Colonic mucosa (tissue), 4 donors: ENCODE data around the gene SYTL5. TPM values are rescaled to one million over a fixed set of nuclear protein-coding genes. Genes with fewer than 3 reads are reported as not detected.

Source experiments
- DNase-seq: peaks from one replicate; pipeline ENCODE4 v3.0.0-alpha.2; 2020
- H3K27ac ChIP-seq: fragments of 200-600 bp; one replicate; pipeline ENCODE4 v1.8.0; 2021
- H3K27me3 ChIP-seq: fragments of 200-600 bp; one replicate; pipeline ENCODE4 v1.8.0; 2021
- H3K36me3 ChIP-seq: fragments of 200-600 bp; one replicate; pipeline ENCODE4 v1.8.0; 2021
- H3K4me1 ChIP-seq: fragments of 200-600 bp; one replicate; pipeline ENCODE4 v1.8.0; 2021; ENCODE audit warnings: mild to moderate bottlenecking
- H3K4me3 ChIP-seq: fragments of 200-600 bp; one replicate; pipeline ENCODE4 v1.8.0; 2021
- H3K9ac ChIP-seq, 2 donors: one replicate each; pipeline ENCODE4 v1.7.0; 2013; ENCODE audit warnings: control low read depth in 2 of 2, low read depth in 2 of 2, low read length in 2 of 2
- H3K9me3 ChIP-seq: fragments of 200-600 bp; one replicate; pipeline ENCODE4 v1.8.0; 2021
- intact Hi-C: fragments of 100-400 bp; cut with DNase I; formaldehyde crosslinking; loops from one replicate; pipeline ENCODE4 v1.14.1; 2022
- total RNA-seq, 2 donors: library from RNA; stranded (reverse); fragmentation: NEBNext Ultra II Directional in 1 of 2; extraction: Animal tissue kit (Norgen Biotek cat#: 25700) in 1 of 2; gene quantifications; one replicate each; pipeline ENCODE4 v1.2.1, GENCODE V29; 2021
- TF ChIP-seq, protein P1 (sequence below): fragments of 200-600 bp; IDR thresholded peaks from one replicate; pipeline ENCODE4 v1.8.0; 2022; ENCODE audit warnings: antibody characterized with exemption, mild to moderate bottlenecking
- donor health status: healthy.
- donor health status: DM: no; HTN: no; CAD: no.
- donor health status: DM: no; HTN: no; CAD: no.

The SYTL5 gene
- total RNA-seq, 2 donors from 2014 or later, result 5.4 to 7.1 TPM

DNA sequence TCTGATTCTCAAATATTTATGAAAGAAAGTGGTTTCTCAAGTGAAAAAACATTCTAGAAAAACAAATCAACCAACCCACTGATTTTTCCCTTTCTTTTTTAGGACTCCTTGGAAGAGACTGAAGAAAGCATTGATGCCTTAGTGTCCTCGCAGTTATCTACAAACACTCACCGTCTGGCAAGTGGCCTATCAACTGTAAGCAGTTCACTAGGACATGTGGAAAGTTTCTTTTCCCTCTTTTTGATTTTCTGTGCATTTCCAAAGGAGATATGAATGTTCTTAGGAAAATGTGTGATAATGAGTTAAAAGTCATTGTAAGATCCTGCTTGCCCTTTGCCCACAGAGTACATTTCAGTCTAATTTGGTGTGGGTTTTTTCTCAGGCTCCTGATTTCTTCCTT lies 95.9 kb downstream of the SYTL5 start:
- no peak overlapping the region for H3K27ac ChIP-seq
- no peaks in the 10 kb centered on the region for H3K36me3 ChIP-seq
- TF ChIP-seq, protein P1, sequence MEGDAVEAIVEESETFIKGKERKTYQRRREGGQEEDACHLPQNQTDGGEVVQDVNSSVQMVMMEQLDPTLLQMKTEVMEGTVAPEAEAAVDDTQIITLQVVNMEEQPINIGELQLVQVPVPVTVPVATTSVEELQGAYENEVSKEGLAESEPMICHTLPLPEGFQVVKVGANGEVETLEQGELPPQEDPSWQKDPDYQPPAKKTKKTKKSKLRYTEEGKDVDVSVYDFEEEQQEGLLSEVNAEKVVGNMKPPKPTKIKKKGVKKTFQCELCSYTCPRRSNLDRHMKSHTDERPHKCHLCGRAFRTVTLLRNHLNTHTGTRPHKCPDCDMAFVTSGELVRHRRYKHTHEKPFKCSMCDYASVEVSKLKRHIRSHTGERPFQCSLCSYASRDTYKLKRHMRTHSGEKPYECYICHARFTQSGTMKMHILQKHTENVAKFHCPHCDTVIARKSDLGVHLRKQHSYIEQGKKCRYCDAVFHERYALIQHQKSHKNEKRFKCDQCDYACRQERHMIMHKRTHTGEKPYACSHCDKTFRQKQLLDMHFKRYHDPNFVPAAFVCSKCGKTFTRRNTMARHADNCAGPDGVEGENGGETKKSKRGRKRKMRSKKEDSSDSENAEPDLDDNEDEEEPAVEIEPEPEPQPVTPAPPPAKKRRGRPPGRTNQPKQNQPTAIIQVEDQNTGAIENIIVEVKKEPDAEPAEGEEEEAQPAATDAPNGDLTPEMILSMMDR, result no peak
- intact Hi-C loops, result no loop called here
- H3K9ac ChIP-seq, result no peak overlapping the region
- no peaks in the 10 kb centered on the region for H3K9me3 ChIP-seq
- H3K27me3 ChIP-seq, result no peaks in the 10 kb centered on the region
- no peaks in the 10 kb centered on the region for H3K4me1 ChIP-seq
- no peak overlapping the region for H3K4me3 ChIP-seq
- no peak for DNase-seq

DNA sequence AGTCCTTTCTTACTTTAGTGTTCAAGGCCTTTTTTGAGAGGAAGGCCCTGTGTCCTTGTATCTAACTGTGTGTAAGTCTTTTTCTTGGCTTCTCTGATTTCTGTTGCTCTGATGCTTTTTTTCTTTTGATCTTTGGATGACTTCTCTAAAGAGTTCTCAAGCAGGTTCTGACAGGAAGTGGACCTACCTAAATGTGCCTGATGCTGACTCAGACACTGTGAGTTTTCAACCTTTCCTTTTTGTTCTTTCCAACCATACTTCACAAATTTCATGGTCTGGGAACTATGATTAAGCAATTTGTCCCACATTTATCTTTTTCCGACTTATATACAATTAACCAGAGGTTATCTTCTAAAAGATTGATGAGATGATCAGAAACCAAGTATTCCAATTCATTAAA lies 96.5 kb downstream of the SYTL5 start:
- H3K9ac ChIP-seq, result no peak overlapping the region
- no peak overlapping the region for H3K4me3 ChIP-seq
- H3K27me3 ChIP-seq, result no peaks in the 10 kb centered on the region
- intact Hi-C loops, result no loop called here
- no peaks in the 10 kb centered on the region for H3K9me3 ChIP-seq
- H3K36me3 ChIP-seq, result no peaks in the 10 kb centered on the region
- DNase-seq, result no peak
- H3K27ac ChIP-seq, result no peak overlapping the region
- H3K4me1 ChIP-seq, result no peaks in the 10 kb centered on the region
- TF ChIP-seq, protein P1, result no peak

DNA sequence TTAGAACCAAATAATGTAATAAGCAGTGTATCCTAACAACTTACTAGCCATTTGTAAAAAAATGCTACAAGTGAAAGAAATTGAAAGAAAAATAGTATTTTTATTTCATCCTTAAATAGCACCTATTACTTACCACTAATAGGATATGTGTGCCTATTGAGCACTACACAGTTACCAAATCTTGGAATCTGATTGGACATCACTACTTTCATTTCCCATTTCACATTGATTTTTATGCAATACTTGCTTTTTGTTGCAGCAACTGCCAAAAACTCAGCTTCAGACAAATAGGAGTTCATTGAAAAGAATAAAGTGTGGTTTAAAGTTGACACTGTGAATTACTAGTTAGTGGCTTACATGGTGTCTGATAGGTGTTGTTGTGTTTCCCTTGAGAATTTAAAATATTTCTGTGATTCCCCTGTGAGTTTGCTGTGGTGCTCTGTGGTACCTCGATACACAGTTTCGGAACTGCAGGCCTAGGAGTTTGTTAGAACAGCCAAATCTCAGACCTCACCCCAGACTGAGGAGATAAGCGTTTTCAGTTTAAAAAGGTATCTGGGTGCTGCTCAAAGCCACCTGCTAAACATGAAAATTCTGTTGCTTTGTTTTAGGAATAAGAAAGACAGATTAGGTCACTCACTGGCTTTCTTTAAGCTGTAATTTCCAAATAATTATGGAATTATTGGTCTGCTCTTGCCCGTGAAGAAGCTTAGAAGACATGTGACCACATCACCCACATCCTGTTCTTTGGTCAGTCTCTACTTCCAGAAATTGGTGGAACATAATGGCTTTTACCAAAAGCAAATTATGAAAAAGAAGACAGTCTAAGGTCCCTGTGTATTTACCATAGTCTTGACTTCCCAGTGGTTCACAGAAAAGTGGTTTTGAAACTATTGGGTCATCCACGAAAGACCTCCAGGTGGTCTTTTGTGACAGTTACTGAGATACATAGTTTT lies 97.8 kb downstream of the SYTL5 start:
- Histone ChIP-seq H3K9me3 (no peaks in the 10 kb centered on the region), H3K4me3 (no peak overlapping the region), H3K9ac (no peak overlapping the region), H3K27me3 (no peaks in the 10 kb centered on the region), H3K36me3 (no peaks in the 10 kb centered on the region), H3K27ac (no peak overlapping the region), H3K4me1 (no peaks in the 10 kb centered on the region)
- TF ChIP-seq, protein P1, result no peak
- intact Hi-C loops, result no loop called here
- DNase-seq, result no peak

DNA sequence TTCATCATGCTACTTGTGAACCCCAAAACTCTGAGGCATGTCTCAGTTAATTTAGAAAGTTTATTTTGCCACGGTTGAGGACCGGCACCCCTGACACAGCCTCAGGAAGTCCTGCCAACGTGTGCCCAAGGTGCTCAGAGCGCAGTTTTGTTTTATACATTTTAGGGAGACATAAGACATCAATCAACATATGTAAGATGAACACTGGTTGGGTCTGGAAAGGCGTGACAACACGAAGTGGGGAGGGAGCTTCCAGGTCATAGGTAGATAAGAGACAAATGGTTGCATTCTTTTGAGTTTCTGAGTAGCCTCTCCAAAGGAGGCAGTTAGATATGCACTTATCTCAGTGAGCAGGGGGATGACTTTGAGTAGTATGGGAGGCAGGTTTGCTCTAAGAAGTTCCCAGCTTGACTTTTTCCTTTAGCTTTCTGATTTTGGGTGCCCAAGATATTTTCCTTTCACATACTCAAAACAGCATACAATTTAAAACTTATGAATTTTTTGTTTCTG lies 98.9 kb downstream of the SYTL5 start:
- H3K9me3 ChIP-seq, result no peaks in the 10 kb centered on the region
- no peak overlapping the region for H3K27ac ChIP-seq
- no peaks in the 10 kb centered on the region for H3K4me1 ChIP-seq
- DNase-seq, result no peak
- TF ChIP-seq, protein P1, result no peak
- intact Hi-C loops, result no loop called here
- no peaks in the 10 kb centered on the region for H3K36me3 ChIP-seq
- no peaks in the 10 kb centered on the region for H3K27me3 ChIP-seq
- H3K4me3 ChIP-seq, result no peak overlapping the region
- H3K9ac ChIP-seq, result no peak overlapping the region

DNA sequence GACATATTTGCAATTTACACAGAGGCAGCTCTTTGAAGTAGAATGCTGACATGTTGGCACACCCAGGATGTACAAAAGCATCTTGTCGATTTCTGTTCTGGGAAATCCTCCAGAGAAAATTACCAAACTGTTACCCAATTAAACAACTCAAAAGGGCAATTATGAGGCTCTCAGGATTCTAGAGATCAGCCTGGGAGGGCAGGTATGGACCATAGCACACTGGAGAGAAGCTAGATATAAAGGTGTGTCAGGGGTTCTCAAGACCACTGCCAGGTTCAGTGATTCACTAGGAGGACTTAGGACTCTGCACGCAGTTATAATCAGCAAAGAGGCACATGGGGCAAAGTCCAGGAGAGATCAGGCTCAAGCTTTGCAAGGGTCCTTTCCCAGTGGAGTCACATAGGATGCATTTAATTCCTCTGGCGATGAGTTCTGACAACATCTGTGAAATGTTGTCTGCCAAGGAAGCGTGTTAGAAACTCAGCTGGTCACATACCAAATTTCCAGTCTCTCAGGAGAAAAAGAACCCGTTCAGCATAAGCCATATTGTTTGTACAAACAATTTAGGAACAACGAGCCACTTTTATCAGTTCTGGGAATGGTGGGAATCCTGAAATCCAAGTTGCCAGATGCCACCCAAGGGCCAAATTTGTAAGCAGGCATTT lies 100.8 kb downstream of the SYTL5 start:
- intact Hi-C loops, result no loop called here
- H3K9ac ChIP-seq, result no peak overlapping the region
- TF ChIP-seq, protein P1, result no peak
- H3K4me1 ChIP-seq, result no peaks in the 10 kb centered on the region
- H3K4me3 ChIP-seq, result no peak overlapping the region
- no peaks in the 10 kb centered on the region for H3K36me3 ChIP-seq
- no peak overlapping the region for H3K27ac ChIP-seq
- H3K9me3 ChIP-seq, result no peaks in the 10 kb centered on the region
- H3K27me3 ChIP-seq, result no peaks in the 10 kb centered on the region
- DNase-seq, result peak; percentile 37
